RWPE2 (cell line): ENCODE data around the gene CNOT4.

Experiments used
- ATAC-seq: fragments of 200-7000 bp; cut with Tn5 transposase; 3 replicates; pipeline ENCODE4 v1.9.1; 2021; ENCODE audit warnings: low read depth
- DNase-seq: peaks from one replicate; pipeline ENCODE4 v3.0.0-alpha.2; 2020; ENCODE audit warnings: low spot score
- H3K27ac ChIP-seq: fragments of 450-650 bp; 2 replicates; pipeline ENCODE4 v1.5.1; 2017; ENCODE audit warnings: mild to moderate bottlenecking; ENCODE audit not compliant: poor library complexity, severe bottlenecking
- H3K27me3 ChIP-seq: fragments of 250-450 bp; sonication (Bioruptor Pico); 2 replicates; pipeline ENCODE4 v1.5.1; 2021; ENCODE audit warnings: mild to moderate bottlenecking, moderate library complexity; ENCODE audit not compliant: insufficient read depth, poor library complexity, severe bottlenecking
- H3K36me3 ChIP-seq: fragments of 250-450 bp; sonication (Bioruptor Pico); 2 replicates; pipeline ENCODE4 v1.5.1; 2020; ENCODE audit warnings: low read depth, mild to moderate bottlenecking, moderate library complexity
- H3K4me1 ChIP-seq: fragments of 250-450 bp; sonication (Bioruptor Pico); 2 replicates; pipeline ENCODE4 v1.5.1; 2021; ENCODE audit warnings: mild to moderate bottlenecking, moderate library complexity; ENCODE audit not compliant: insufficient read depth, poor library complexity, severe bottlenecking
- H3K4me3 ChIP-seq: fragments of 250-450 bp; sonication (Bioruptor Pico); 2 replicates; pipeline ENCODE4 v1.5.1; 2021; ENCODE audit warnings: mild to moderate bottlenecking, moderate library complexity; ENCODE audit not compliant: severe bottlenecking
- H3K9me3 ChIP-seq: fragments of 250-450 bp; sonication (Bioruptor Pico); 2 replicates; pipeline ENCODE4 v1.5.1; 2021; ENCODE audit warnings: mild to moderate bottlenecking, moderate library complexity; ENCODE audit not compliant: severe bottlenecking
- TF ChIP-seq, protein P1 (sequence below): fragments of 450-650 bp; IDR thresholded peaks from one replicate; pipeline ENCODE4 v1.5.1; 2017; ENCODE audit warnings: mild to moderate bottlenecking, moderate library complexity; ENCODE audit not compliant: poor library complexity, severe bottlenecking

Gene CNOT4

DNA sequence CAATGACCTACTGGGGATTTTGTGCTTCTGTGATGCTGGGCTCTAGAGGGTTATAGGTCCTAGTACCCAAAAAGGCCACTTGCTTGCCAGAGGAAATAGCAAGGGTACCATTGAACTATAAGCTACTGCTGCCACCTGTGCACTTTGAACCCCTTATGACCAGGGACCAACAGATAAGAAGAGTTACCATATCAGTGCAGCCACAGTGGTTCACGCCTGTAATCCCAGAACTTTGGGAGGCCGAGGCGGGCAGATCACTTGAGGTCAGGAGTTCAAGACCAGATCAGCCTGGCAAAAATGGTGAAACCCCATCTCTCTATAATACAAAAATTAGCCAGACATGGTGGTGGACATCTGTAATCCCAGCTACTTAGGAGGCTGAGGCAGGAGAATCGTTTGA is 15.5 kb upstream of the CNOT4 start:
- Histone ChIP-seq H3K36me3 (no peaks in the 10 kb centered on the region), H3K9me3 (no peaks in the 10 kb centered on the region), H3K27ac (no peak overlapping the region), H3K4me1 (no peaks in the 10 kb centered on the region), H3K27me3 (no peaks in the 10 kb centered on the region), H3K4me3 (no peak overlapping the region)
- no peak for DNase-seq
- no peak for ATAC-seq
- TF ChIP-seq, protein P1, sequence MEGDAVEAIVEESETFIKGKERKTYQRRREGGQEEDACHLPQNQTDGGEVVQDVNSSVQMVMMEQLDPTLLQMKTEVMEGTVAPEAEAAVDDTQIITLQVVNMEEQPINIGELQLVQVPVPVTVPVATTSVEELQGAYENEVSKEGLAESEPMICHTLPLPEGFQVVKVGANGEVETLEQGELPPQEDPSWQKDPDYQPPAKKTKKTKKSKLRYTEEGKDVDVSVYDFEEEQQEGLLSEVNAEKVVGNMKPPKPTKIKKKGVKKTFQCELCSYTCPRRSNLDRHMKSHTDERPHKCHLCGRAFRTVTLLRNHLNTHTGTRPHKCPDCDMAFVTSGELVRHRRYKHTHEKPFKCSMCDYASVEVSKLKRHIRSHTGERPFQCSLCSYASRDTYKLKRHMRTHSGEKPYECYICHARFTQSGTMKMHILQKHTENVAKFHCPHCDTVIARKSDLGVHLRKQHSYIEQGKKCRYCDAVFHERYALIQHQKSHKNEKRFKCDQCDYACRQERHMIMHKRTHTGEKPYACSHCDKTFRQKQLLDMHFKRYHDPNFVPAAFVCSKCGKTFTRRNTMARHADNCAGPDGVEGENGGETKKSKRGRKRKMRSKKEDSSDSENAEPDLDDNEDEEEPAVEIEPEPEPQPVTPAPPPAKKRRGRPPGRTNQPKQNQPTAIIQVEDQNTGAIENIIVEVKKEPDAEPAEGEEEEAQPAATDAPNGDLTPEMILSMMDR: no peak

DNA sequence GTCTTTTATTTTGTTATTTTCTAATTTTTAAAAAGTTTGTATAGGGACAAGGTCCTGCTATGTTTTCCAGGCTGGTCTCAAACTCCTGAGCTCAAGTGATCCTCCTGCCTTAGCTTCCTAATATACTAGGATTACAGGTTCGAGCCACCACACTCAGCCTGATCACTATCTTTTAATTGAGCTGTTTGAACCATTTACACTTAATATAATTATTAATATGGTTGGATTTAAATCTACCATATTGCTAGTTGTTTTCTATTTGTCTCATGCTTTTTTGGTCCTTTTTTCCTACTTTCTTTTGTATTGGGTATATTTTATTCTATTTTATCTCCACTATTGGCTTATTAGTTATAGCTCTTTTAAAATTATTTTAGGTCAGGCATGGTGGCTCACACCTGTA is 13.2 kb upstream of the CNOT4 start:
- Histone ChIP-seq H3K4me1 (no peaks in the 10 kb centered on the region), H3K27me3 (no peaks in the 10 kb centered on the region), H3K4me3 (no peak overlapping the region), H3K36me3 (no peaks in the 10 kb centered on the region), H3K27ac (no peak overlapping the region), H3K9me3 (no peaks in the 10 kb centered on the region)
- ATAC-seq (no peak), DNase-seq (no peak)
- TF ChIP-seq, protein P1: no peak

DNA sequence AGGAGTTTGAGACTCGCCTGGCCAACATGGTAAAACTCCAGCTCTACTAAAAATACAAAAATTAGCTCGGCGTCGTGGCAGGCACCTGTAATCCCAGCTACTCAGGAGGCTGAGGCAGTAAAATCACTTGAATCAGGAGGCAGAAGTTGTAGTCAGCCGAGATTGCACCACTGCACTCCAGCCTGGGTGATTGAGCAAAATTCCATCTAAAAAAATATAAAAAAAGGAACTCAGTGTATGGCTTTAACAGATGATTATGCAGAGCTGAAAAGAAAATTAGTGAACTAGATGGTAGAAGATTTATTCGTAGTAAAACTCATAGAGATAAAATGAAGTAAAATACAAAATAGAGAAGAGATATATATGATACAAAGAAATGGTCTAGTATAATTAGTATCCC is 12.6 kb upstream of the CNOT4 start:
- ATAC-seq (no peak), DNase-seq (no peak)
- no peaks in the 10 kb centered on the region for H3K4me1 ChIP-seq
- no peaks in the 10 kb centered on the region for H3K36me3 ChIP-seq
- H3K9me3 ChIP-seq: no peaks in the 10 kb centered on the region
- no peaks in the 10 kb centered on the region for H3K27me3 ChIP-seq
- H3K4me3 ChIP-seq: no peak overlapping the region
- TF ChIP-seq, protein P1: no peak
- no peak overlapping the region for H3K27ac ChIP-seq

DNA sequence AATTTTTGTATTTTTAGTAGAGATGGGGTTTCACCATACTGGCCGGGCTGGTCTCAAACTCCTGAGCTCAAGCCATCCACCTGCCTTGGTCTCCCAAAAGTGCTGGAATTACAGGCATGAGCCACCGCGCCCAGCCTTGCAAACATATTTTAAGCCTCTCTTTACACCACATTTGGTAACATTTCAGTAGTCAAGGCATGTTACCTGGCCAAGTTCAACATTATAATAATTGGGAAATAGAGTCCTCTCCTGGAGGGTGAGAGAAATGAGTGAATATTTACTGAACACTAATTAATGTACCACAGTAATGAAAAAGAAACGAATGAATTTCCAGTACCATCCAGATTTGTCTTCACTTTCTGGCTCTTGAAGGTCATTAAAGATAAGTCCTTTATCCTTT is 10.0 kb upstream of the CNOT4 start:
- Histone ChIP-seq H3K36me3 (no peaks in the 10 kb centered on the region), H3K9me3 (no peaks in the 10 kb centered on the region), H3K4me1 (no peaks in the 10 kb centered on the region), H3K27me3 (no peaks in the 10 kb centered on the region), H3K27ac (no peak overlapping the region), H3K4me3 (no peak overlapping the region)
- TF ChIP-seq, protein P1: no peak
- DNase-seq: no peak
- ATAC-seq: no peak

DNA sequence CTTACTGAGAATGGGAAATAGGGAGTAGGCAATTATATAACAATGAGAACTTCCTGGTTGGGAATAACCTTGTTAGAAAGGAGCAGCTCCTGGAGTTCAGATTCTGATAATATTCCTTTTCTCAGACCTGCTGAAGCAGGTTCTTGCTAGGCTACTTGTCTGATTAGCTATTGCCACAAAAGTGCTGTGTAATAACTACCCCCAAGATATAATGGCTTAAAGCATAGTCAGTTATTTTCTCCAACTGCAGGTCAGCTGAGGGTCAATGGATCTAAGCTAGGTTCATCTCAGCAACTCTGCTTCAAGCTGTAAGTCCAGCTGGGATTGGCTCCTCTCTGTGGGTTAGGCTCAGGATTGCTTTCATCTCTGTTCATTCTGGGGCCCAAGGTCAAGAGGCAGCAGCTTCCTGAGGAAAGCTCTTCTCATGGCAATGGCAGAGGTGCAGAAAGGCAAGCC is 9.4 kb upstream of the CNOT4 start:
- Histone ChIP-seq H3K4me1 (no peaks in the 10 kb centered on the region), H3K4me3 (no peak overlapping the region), H3K36me3 (no peaks in the 10 kb centered on the region), H3K27me3 (no peaks in the 10 kb centered on the region), H3K9me3 (no peaks in the 10 kb centered on the region), H3K27ac (no peak overlapping the region)
- ATAC-seq (no peak), DNase-seq (no peak)
- TF ChIP-seq, protein P1: no peak
